H1 (cell line): ENCODE results near the gene EEF2K. TPM values are rescaled to one million over a fixed set of nuclear protein-coding genes. Genes with fewer than 3 reads are reported as not detected.

Source experiments
- CTCF ChIA-PET: fragments of 300-600 bp; sonication (Branson Sonifier 250); formaldehyde crosslinking; loops from one replicate; lab custom pipeline; 2021; ENCODE audit not compliant: partially characterized antibody; lab: Charles Lee
- POLR2A ChIA-PET: fragments of 300-600 bp; sonication (Branson Sonifier 250); formaldehyde crosslinking; loops from one replicate; lab custom pipeline; 2021; ENCODE audit warnings: inconsistent platforms; ENCODE audit not compliant: partially characterized antibody; lab: Charles Lee
- DNase-seq, 2 experiments: peaks; one replicate each; pipeline versions ENCODE4 v3.0.0 to v3.0.0-alpha.2; 2010 to 2022; ENCODE audit warnings: low spot score in 2 of 2, low read depth in 1 of 2, mixed read lengths in 1 of 2
- FAIRE-seq: peaks from 2 replicates; lab custom pipeline; 2011; peaks lifted over from hg19 to GRCh38; lab: Jason Lieb, UNC
- H2AFZ ChIP-seq: 2 replicates; pipeline ENCODE4 v1.8.1; 2012; ENCODE audit warnings: low read length, inconsistent platforms
- H2AK5ac ChIP-seq: 2 replicates; pipeline ENCODE4 v1.6.1; 2013; ENCODE audit warnings: low read depth, low read length
- H2BK120ac ChIP-seq: replicated peaks from 2 replicates; pipeline ENCODE3; 2013; ENCODE audit warnings: low read depth, low read length, inconsistent platforms
- H2BK12ac ChIP-seq: 2 replicates; pipeline ENCODE4 v1.6.1; 2013; ENCODE audit warnings: low read depth, low read length
- H2BK15ac ChIP-seq: 2 replicates; pipeline ENCODE4 v1.6.1; 2013; ENCODE audit warnings: low read length
- H2BK20ac ChIP-seq: 2 replicates; pipeline ENCODE4 v1.6.1; 2013; ENCODE audit warnings: low read length
- H2BK5ac ChIP-seq: 2 replicates; pipeline ENCODE4 v1.6.1; 2013; ENCODE audit warnings: low read depth, low read length
- H3K14ac ChIP-seq: 2 replicates; pipeline ENCODE4 v1.6.1; 2013; ENCODE audit warnings: inconsistent platforms; ENCODE audit not compliant: insufficient read length
- H3K18ac ChIP-seq: 2 replicates; pipeline ENCODE4 v1.6.1; 2013; ENCODE audit warnings: low read length; ENCODE audit errors: extremely low read depth
- H3K23ac ChIP-seq: 2 replicates; pipeline ENCODE4 v1.6.1; 2013; ENCODE audit warnings: inconsistent platforms; ENCODE audit not compliant: insufficient read length
- H3K23me2 ChIP-seq: 2 replicates; pipeline ENCODE4 v1.6.1; 2013; ENCODE audit warnings: low read depth, low read length
- H3K27ac ChIP-seq: 2 replicates; pipeline ENCODE4 v1.6.1; 2011; ENCODE audit warnings: low read depth, low read length, inconsistent platforms
- H3K27me3 ChIP-seq, 4 experiments: replicated peaks in 1 of 4; 1 replicate in 1 of 4; 2 replicates in 3 of 4; pipeline versions ENCODE4 v1.6.1 to v1.8.1; 2011 to 2013; ENCODE audit warnings: low read length in 3 of 4, mild to moderate bottlenecking in 3 of 4, inconsistent platforms in 2 of 4, mixed read lengths in 2 of 4, moderate library complexity in 1 of 4; ENCODE audit not compliant: control insufficient read depth in 3 of 4, insufficient read depth in 3 of 4; ENCODE audit errors: extremely low read depth in 1 of 4
- H3K36me3 ChIP-seq, 4 experiments: 2 replicates each; pipeline versions ENCODE4 v1.6.1 to v1.8.1; 2011 to 2013; ENCODE audit warnings: mild to moderate bottlenecking in 4 of 4, low read length in 3 of 4, moderate library complexity in 2 of 4, control low read depth in 1 of 4, inconsistent platforms in 1 of 4; ENCODE audit not compliant: insufficient read depth in 4 of 4, control insufficient read depth in 2 of 4
- H3K4ac ChIP-seq: replicated peaks from 2 replicates; pipeline ENCODE3; 2013; ENCODE audit warnings: low read length, low read depth, mixed read lengths, inconsistent platforms; ENCODE audit not compliant: insufficient read length
- H3K4me1 ChIP-seq, 4 experiments: replicated peaks in 1 of 4; 1 replicate in 1 of 4; 2 replicates in 3 of 4; pipeline versions ENCODE4 v1.6.1 to v1.8.1; 2011 to 2013; ENCODE audit warnings: low read length in 3 of 4, inconsistent platforms in 2 of 4, mixed read lengths in 1 of 4; ENCODE audit not compliant: insufficient read depth in 4 of 4, control insufficient read depth in 3 of 4
- H3K4me2 ChIP-seq, 2 experiments: 2 replicates each; pipeline versions ENCODE4 v1.6.1 to v1.8.1; 2011 to 2013; ENCODE audit warnings: low read depth in 2 of 2, low read length in 2 of 2, control low read depth in 1 of 2, inconsistent platforms in 1 of 2, mild to moderate bottlenecking in 1 of 2; ENCODE audit not compliant: insufficient read depth in 1 of 2
- H3K4me3 ChIP-seq, 4 experiments: fragments of 200-600, 300-600 bp in 1 of 4; sonication (generic), shearing (Covaris generic), sonication (Bioruptor Twin) in 1 of 4; 2 replicates each; pipeline versions ENCODE4 v1.5.1 to v1.8.1; 2011 to 2016; ENCODE audit warnings: low read length in 4 of 4, low read depth in 3 of 4, control low read depth in 2 of 4, inconsistent platforms in 2 of 4, mild to moderate bottlenecking in 2 of 4, mixed read lengths in 1 of 4, moderate library complexity in 1 of 4; ENCODE audit not compliant: insufficient read depth in 2 of 4; ENCODE audit errors: extremely low read depth in 1 of 4
- H3K56ac ChIP-seq: replicated peaks from 2 replicates; pipeline ENCODE3; 2013; ENCODE audit warnings: low read depth, mild to moderate bottlenecking, mixed read lengths, low read length, inconsistent platforms; ENCODE audit not compliant: insufficient read length
- H3K79me1 ChIP-seq: 2 replicates; pipeline ENCODE4 v1.6.1; 2013; ENCODE audit warnings: low read depth, low read length, control low read depth
- H3K79me2 ChIP-seq, 2 experiments: 2 replicates each; pipeline versions ENCODE4 v1.6.1 to v1.8.1; 2012 to 2013; ENCODE audit warnings: low read length in 2 of 2, mild to moderate bottlenecking in 2 of 2, inconsistent platforms in 1 of 2; ENCODE audit not compliant: insufficient read depth in 2 of 2, control insufficient read depth in 1 of 2
- H3K9ac ChIP-seq, 4 experiments: replicated peaks in 1 of 4; 1 replicate in 1 of 4; 2 replicates in 3 of 4; pipeline versions ENCODE4 v1.6.1 to v1.8.1; 2011 to 2013; ENCODE audit warnings: low read depth in 3 of 4, low read length in 3 of 4, control low read depth in 2 of 4, mild to moderate bottlenecking in 2 of 4, moderate library complexity in 2 of 4, inconsistent platforms in 1 of 4; ENCODE audit errors: extremely low read depth in 1 of 4
- H3K9me3 ChIP-seq, 2 experiments: 2 replicates each; pipeline versions ENCODE4 v1.6.1 to v1.8.1; 2012 to 2013; ENCODE audit warnings: mild to moderate bottlenecking in 2 of 2, moderate library complexity in 2 of 2, control low read depth in 1 of 2, inconsistent platforms in 1 of 2, low read depth in 1 of 2, low read length in 1 of 2, mixed read lengths in 1 of 2; ENCODE audit not compliant: insufficient read depth in 2 of 2
- H4K20me1 ChIP-seq, 2 experiments: replicated peaks in 1 of 2; 2 replicates each; pipeline versions ENCODE3 to v1.8.1; 2011 to 2013; ENCODE audit warnings: inconsistent platforms in 2 of 2, low read length in 2 of 2, mild to moderate bottlenecking in 1 of 2; ENCODE audit not compliant: insufficient read depth in 2 of 2, control insufficient read depth in 1 of 2
- H4K5ac ChIP-seq: 2 replicates; pipeline ENCODE4 v1.6.1; 2013; ENCODE audit warnings: low read length, low read depth, mixed read lengths, inconsistent platforms; ENCODE audit not compliant: insufficient read length
- H4K8ac ChIP-seq: 2 replicates; pipeline ENCODE4 v1.8.0; 2013; ENCODE audit warnings: mild to moderate bottlenecking, moderate library complexity, low read length, inconsistent platforms; ENCODE audit not compliant: insufficient read depth; ENCODE audit errors: extremely low read depth
- H4K91ac ChIP-seq: replicated peaks from 2 replicates; pipeline ENCODE3; 2013; ENCODE audit warnings: low read length, mixed read lengths, inconsistent platforms; ENCODE audit not compliant: insufficient read length
- CHD1 ChIP-seq: IDR thresholded peaks from 2 replicates; pipeline ENCODE4 v1.6.1; 2012; ENCODE audit warnings: low read depth, low read length, improper control_type of control experiment
- HDAC6 ChIP-seq: IDR thresholded peaks from one replicate; pipeline ENCODE4 v1.7.1; 2012; ENCODE audit warnings: low read depth, mild to moderate bottlenecking, inconsistent platforms, low read length, moderate library complexity
- JUN ChIP-seq: IDR thresholded peaks from 2 replicates; pipeline ENCODE4 v1.6.1; 2011; ENCODE audit warnings: low read depth, mild to moderate bottlenecking, improper control_type of control experiment, low read length
- RNF2 ChIP-seq: fragments of 200-900, 300-1000 bp; sonication (generic); IDR thresholded peaks from 2 replicates; pipeline ENCODE4 v1.7.1; 2016; ENCODE audit warnings: borderline replicate concordance, low read depth, mild to moderate bottlenecking, antibody characterized with exemption, low read length; ENCODE audit not compliant: poor library complexity, severe bottlenecking; ENCODE audit errors: missing control alignments
- SP1 ChIP-seq: IDR thresholded peaks from 2 replicates; pipeline ENCODE4 v1.6.1; 2011; ENCODE audit warnings: low read depth, low read length
- SP2 ChIP-seq: IDR thresholded peaks from 2 replicates; pipeline ENCODE4 v1.6.1; 2012; ENCODE audit warnings: mild to moderate bottlenecking, low read length, inconsistent platforms
- USF2 ChIP-seq: IDR thresholded peaks from 2 replicates; pipeline ENCODE4 v1.6.1; 2011; ENCODE audit warnings: low read length, improper control_type of control experiment
- WGBS, 2 experiments: shearing (Covaris generic) in 1 of 2; methylation state at CpG; one replicate each; pipeline versions ENCODE4 v1.1.6 to v1.1.7; 2013 to 2015; ENCODE audit warnings: low lambda C conversion rate in 2 of 2, mixed read lengths in 2 of 2, inconsistent platforms in 1 of 2, low coverage in 1 of 2, missing lambda C conversion rate in 1 of 2; ENCODE audit not compliant: insufficient replicate concordance in 2 of 2, insufficient coverage in 1 of 2, insufficient read length in 1 of 2; ENCODE audit errors: extremely low coverage in 1 of 2, missing lambda C conversion rate in 1 of 2; 5-methylcytosine and 5-hydroxymethylcytosine counted together
- polyA plus RNA-seq, 7 experiments: library from polyadenylated mRNA; depleted of rRNA in 3 of 7; stranded (reverse) in 5 of 7; unstranded in 2 of 7; fragments of >200 nt in 5 of 7; fragments of 200-250 nt in 2 of 7; gene quantifications; 1 replicate in 5 of 7; 2 replicates in 1 of 7; 4 replicates in 1 of 7; pipeline versions ENCODE4 v1.2.1 to v1.2.3, GENCODE V29; 2011 to 2013; ENCODE audit warnings: missing spikeins in 2 of 7, mixed read lengths in 2 of 7
- total RNA-seq: library from RNA; stranded (reverse); fragmentation: NEBNext Ultra II Directional; extraction: Animal tissue kit (Norgen Biotek cat#: 25700); gene quantifications from 2 replicates; pipeline ENCODE4 v1.2.1, GENCODE V29; 2021

Gene EEF2K
- total and polyA plus RNA-seq, 2 of the 8 experiments (the other 6 are each of a cell fraction or from before 2014, with no cell fraction given), result 14.9 to 30.2 TPM

- H3K27me3 ChIP-seq, result no peaks in the 10 kb centered on the region
- peaks cover 0 to 1% of the 10 kb centered on the region in 2 experiments for H4K20me1 ChIP-seq
- no peak overlapping the region for H2BK5ac ChIP-seq
- H3K9me3 ChIP-seq, result no peaks in the 10 kb centered on the region
- no peak overlapping the region for H2AK5ac ChIP-seq
- DNase-seq (no peak), FAIRE-seq (no peak)
- no peaks in the 10 kb centered on the region; the same call in 1 of the 2 replicates for H3K79me1 ChIP-seq
- CTCF ChIA-PET, result interaction anchor here (1.4 to 9.1 kb wide), 2 partner anchors 12 to 20 kb away, joined by 5 to 66 read pairs; partner anchors contain the start of gene EEF2K
- no peak overlapping the region for H3K23ac ChIP-seq
- no peak overlapping the region for H2BK12ac ChIP-seq
- H4K5ac ChIP-seq, result no peak overlapping the region
- H3K4ac ChIP-seq, result no peak overlapping the region
- no peaks in the 10 kb centered on the region for H3K36me3 ChIP-seq
- POLR2A ChIA-PET, result no interaction called here
- 93% methylated on average over 2 of the region's 2 CpGs; no CpG with 5 or more reads in 1 of the 2 experiments for WGBS, 2 experiments
- no peak overlapping the region for H3K56ac ChIP-seq
- H3K9ac ChIP-seq, result no peak overlapping the region
- no peak overlapping the region for H2BK120ac ChIP-seq
- peaks cover 0 to 7% of the 10 kb centered on the region in 2 experiments; a peak in 1 of 4 replicates for H3K79me2 ChIP-seq
- no peak overlapping the region for H4K8ac ChIP-seq
- no peak overlapping the region for H3K18ac ChIP-seq
- H3K4me1 ChIP-seq, result peaks cover 0 to 7% (median 4%) of the 10 kb centered on the region in 4 experiments; a peak in 6 of 7 replicates
- H3K23me2 ChIP-seq, result no peaks in the 10 kb centered on the region
- no peak overlapping the region for H2BK20ac ChIP-seq
- no peak overlapping the region for H4K91ac ChIP-seq
- no peak overlapping the region for H2BK15ac ChIP-seq
- H2AFZ ChIP-seq, result no peak overlapping the region
- no peak overlapping the region for H3K27ac ChIP-seq
- no peak overlapping the region for H3K4me3 ChIP-seq
- H3K4me2 ChIP-seq, result no peak overlapping the region
- no peak overlapping the region for H3K14ac ChIP-seq
- no peak for TF ChIP-seq USF2
- no peak for TF ChIP-seq CHD1
- TF ChIP-seq HDAC6, result no peak
- TF ChIP-seq SP1, result no peak
- TF ChIP-seq JUN, result no peak
- no peak for TF ChIP-seq SP2
- TF ChIP-seq RNF2, result no peak
These were observed 15.9 kb downstream of the EEF2K start for GRCh38 chr16:22222006-22222405.
